SU-DHL-6 (cell line): Measurements from ENCODE around the gene GARIN5B.

Experiments used
- H2AFZ ChIP-seq: fragments of 200-600 bp; sonication (generic); 2 replicates; pipeline ENCODE4 v1.6.1; 2014; ENCODE audit warnings: low read depth, mild to moderate bottlenecking, moderate library complexity, mixed read lengths, antibody characterized with exemption, low read length; ENCODE audit not compliant: severe bottlenecking
- H3F3A ChIP-seq: fragments of 200-600 bp; shearing (Covaris generic); 2 replicates; pipeline ENCODE4 v1.6.0; 2016; ENCODE audit warnings: antibody characterized with exemption, mild to moderate bottlenecking; ENCODE audit not compliant: insufficient read depth
- H3K27ac ChIP-seq: fragments of 200-600 bp; sonication (generic); 2 replicates; pipeline ENCODE4 v1.5.1; 2016; ENCODE audit warnings: low read depth, mild to moderate bottlenecking, low read length, moderate library complexity, mixed read lengths
- H3K27me3 ChIP-seq: fragments of 200-600 bp; sonication (generic), shearing (Covaris generic); 2 replicates; pipeline ENCODE4 v1.6.0; 2014; ENCODE audit warnings: mild to moderate bottlenecking, low read length
- H3K36me3 ChIP-seq: fragments of 200-600 bp; sonication (generic); 2 replicates; pipeline ENCODE4 v1.6.1; 2014; ENCODE audit warnings: mild to moderate bottlenecking, low read length, mixed read lengths
- H3K4me2 ChIP-seq: fragments of 300-600, 200-600 bp; shearing (Covaris generic), sonication (generic); 2 replicates; pipeline ENCODE4 v1.6.0; 2014; ENCODE audit warnings: low read length, low read depth, mild to moderate bottlenecking; ENCODE audit not compliant: poor library complexity, severe bottlenecking
- H3K4me3 ChIP-seq: fragments of 200-600 bp; sonication (generic); 2 replicates; pipeline ENCODE4 v1.5.1; 2014; ENCODE audit warnings: antibody characterized with exemption, low read length, mild to moderate bottlenecking, mixed read lengths; ENCODE audit not compliant: insufficient read depth, poor library complexity, severe bottlenecking
- H3K79me2 ChIP-seq: fragments of 200-600 bp; sonication (generic); 2 replicates; pipeline ENCODE4 v1.6.1; 2014; ENCODE audit warnings: mild to moderate bottlenecking, low read length, moderate library complexity; ENCODE audit not compliant: insufficient read depth
- H3K9ac ChIP-seq: fragments of 200-600 bp; sonication (generic); 2 replicates; pipeline ENCODE4 v1.7.0; 2014; ENCODE audit warnings: mild to moderate bottlenecking, low read length
- H3K9me2 ChIP-seq: fragments of 200-600 bp; sonication (generic); replicated peaks from 2 replicates; pipeline ENCODE4 v1.6.1; 2014; ENCODE audit warnings: low read length; ENCODE audit not compliant: insufficient read depth
- H3K9me3 ChIP-seq: fragments of 200-600 bp; sonication (generic); 2 replicates; pipeline ENCODE4 v1.6.1; 2014; ENCODE audit warnings: low read length, mixed read lengths; ENCODE audit not compliant: insufficient read depth
- H4K20me1 ChIP-seq: fragments of 200-600 bp; sonication (generic); 2 replicates; pipeline ENCODE4 v1.6.1; 2014; ENCODE audit warnings: low read depth, mild to moderate bottlenecking, antibody characterized with exemption, low read length, moderate library complexity, mixed read lengths
- CTCF ChIP-seq: fragments of 200-600 bp; sonication (generic); IDR thresholded peaks from one replicate; pipeline ENCODE4 v1.5.1; 2017; ENCODE audit warnings: antibody characterized with exemption, mild to moderate bottlenecking, low read length, moderate library complexity; ENCODE audit not compliant: insufficient read depth, poor library complexity, severe bottlenecking
- EZH2phosphoT487 ChIP-seq: fragments of 200-600 bp; sonication (generic), shearing (Covaris generic); conservative IDR thresholded peaks from 2 replicates; pipeline ENCODE4 v1.6.1; 2018; ENCODE audit warnings: mild to moderate bottlenecking, antibody characterized with exemption, low read length, moderate library complexity, mixed read lengths

The GARIN5B gene

DNA sequence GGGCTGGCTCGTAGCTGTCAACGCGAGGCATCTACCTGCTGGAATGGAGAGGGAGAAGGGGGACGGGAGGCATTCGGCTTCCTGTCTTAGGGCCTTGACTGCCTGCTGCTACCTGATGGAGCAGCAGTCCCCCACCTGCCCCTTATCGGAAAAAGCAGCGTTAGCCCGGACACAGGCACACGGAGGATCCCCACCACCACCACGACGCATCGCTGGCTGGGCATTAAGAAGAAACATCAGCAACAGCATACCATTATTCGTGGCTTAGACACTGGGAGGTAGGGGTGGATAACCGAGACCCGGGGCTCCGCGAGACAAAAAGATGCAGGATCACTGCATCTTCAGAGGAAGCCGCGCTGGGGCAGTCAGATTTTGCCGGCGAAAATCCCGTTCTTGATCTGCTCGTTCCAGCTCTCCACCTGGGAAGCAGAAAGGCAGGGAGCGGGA, 9.7 kb downstream of the GARIN5B start:
- Histone ChIP-seq H3K27me3 (no peaks in the 10 kb centered on the region), H3K79me2 (no peaks in the 10 kb centered on the region), H3K9me2 (no peaks in the 10 kb centered on the region), H3K9ac (0 out of 2 replicates have a peak overlapping the region, but pooled peaks have one; percentile 4), H3K4me2 (peak overlapping the region; percentile 39), H3K4me3 (peak overlapping the region; percentile 7), H3K36me3 (no peaks in the 10 kb centered on the region), H3K9me3 (no peaks in the 10 kb centered on the region), H4K20me1 (no peaks in the 10 kb centered on the region), H3F3A (no peaks in the 10 kb centered on the region), H2AFZ (no peak overlapping the region), H3K27ac (no peak overlapping the region)
- TF ChIP-seq CTCF, result no peak

GRCh38 chr19:55352549-55353145, 10.4 kb downstream of the GARIN5B start:
- H3K36me3 ChIP-seq, result no peaks in the 10 kb centered on the region
- H3K4me3 ChIP-seq, result no peak overlapping the region
- H3F3A ChIP-seq, result no peaks in the 10 kb centered on the region
- no peaks in the 10 kb centered on the region for H3K9me3 ChIP-seq
- H3K79me2 ChIP-seq, result no peaks in the 10 kb centered on the region
- H4K20me1 ChIP-seq, result no peaks in the 10 kb centered on the region
- H3K9ac ChIP-seq, result no peak overlapping the region
- H3K27ac ChIP-seq, result no peak overlapping the region
- no peak overlapping the region for H3K4me2 ChIP-seq
- no peak overlapping the region for H2AFZ ChIP-seq
- H3K27me3 ChIP-seq, result no peaks in the 10 kb centered on the region
- TF ChIP-seq EZH2phosphoT487, result no peak
- TF ChIP-seq CTCF, result no peak
- H3K9me2 ChIP-seq, result no peaks in the 10 kb centered on the region

DNA sequence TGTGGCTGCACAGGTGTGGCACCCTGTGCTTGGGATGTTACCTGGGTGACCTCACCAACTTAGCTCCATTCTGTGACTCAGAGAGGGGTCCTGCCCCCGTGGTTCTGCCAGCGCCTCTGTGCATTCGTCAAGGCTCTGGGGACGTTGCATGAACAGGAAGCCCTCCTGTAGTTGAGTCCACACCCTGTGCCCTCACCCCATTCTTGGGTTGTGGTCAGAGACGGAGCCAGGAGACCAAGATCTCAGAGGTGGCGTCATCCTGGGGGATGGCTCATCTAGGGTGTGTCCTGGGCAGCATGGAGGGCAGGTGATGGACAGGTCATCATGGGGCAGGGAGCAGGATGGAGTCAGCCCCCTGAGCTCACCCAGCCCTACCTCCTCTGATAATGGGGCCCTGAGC, 11.0 kb downstream of the GARIN5B start:
- TF ChIP-seq EZH2phosphoT487, result no peak
- no peaks in the 10 kb centered on the region for H3K27me3 ChIP-seq
- no peaks in the 10 kb centered on the region for H3K9me2 ChIP-seq
- H3K36me3 ChIP-seq, result no peaks in the 10 kb centered on the region
- no peaks in the 10 kb centered on the region for H3K79me2 ChIP-seq
- H3K9ac ChIP-seq, result no peak overlapping the region
- H3K4me2 ChIP-seq, result no peak overlapping the region
- no peak overlapping the region for H2AFZ ChIP-seq
- H3F3A ChIP-seq, result no peaks in the 10 kb centered on the region
- H3K9me3 ChIP-seq, result no peaks in the 10 kb centered on the region
- no peak overlapping the region for H3K4me3 ChIP-seq
- H4K20me1 ChIP-seq, result no peaks in the 10 kb centered on the region
- no peak overlapping the region for H3K27ac ChIP-seq

GRCh38 chr19:55350620-55351315, 12.3 kb downstream of the GARIN5B start:
- H3K27me3 ChIP-seq, result no peaks in the 10 kb centered on the region
- no peak overlapping the region for H3K4me2 ChIP-seq
- no peak for TF ChIP-seq CTCF
- TF ChIP-seq EZH2phosphoT487, result no peak

More at GRCh38 chr19:55350620-55351315, 12.3 kb downstream of the GARIN5B start:
- Histone ChIP-seq H3K36me3 (no peaks in the 10 kb centered on the region), H3K27ac (no peak overlapping the region), H3F3A (no peaks in the 10 kb centered on the region), H3K79me2 (no peaks in the 10 kb centered on the region), H3K4me3 (no peak overlapping the region), H4K20me1 (no peaks in the 10 kb centered on the region), H3K9ac (no peak overlapping the region), H3K9me3 (no peaks in the 10 kb centered on the region), H2AFZ (no peak overlapping the region), H3K9me2 (no peaks in the 10 kb centered on the region)
